HepG2 (cell line): ENCODE data around the gene RFC2. TPM values are rescaled to one million over a fixed set of nuclear protein-coding genes. Genes with fewer than 3 reads are reported as not detected.

Source experiments
- ATF7 ChIP-seq, 2 experiments: fragments of 450-650 bp in 1 of 2; sonication (generic) in 1 of 2; formaldehyde crosslinking in 1 of 2; IDR thresholded peaks; 2 replicates each; pipeline versions ENCODE4 v1.4.0 to v1.6.1; 2016 to 2020; ENCODE audit warnings: antibody characterized with exemption in 1 of 2, mild to moderate bottlenecking in 1 of 2, missing genetic modification reagents in 1 of 2
- BCL3 ChIP-seq: sonication (generic); formaldehyde crosslinking; IDR thresholded peaks from 2 replicates; pipeline ENCODE4 v1.5.1; 2020; ENCODE audit warnings: mild to moderate bottlenecking, missing genetic modification reagents, moderate library complexity
- CBX1 ChIP-seq: IDR thresholded peaks from one replicate; pipeline ENCODE4 v1.6.1; 2016; ENCODE audit warnings: antibody characterized with exemption, low read depth
- DNMT1 ChIP-seq: sonication (generic); formaldehyde crosslinking; IDR thresholded peaks from 2 replicates; pipeline ENCODE4 v1.5.1; 2020; ENCODE audit warnings: mild to moderate bottlenecking, missing genetic modification reagents
- ELF3 ChIP-seq: IDR thresholded peaks from 2 replicates; pipeline ENCODE4 v1.6.1; 2016; ENCODE audit warnings: missing genetic modification reagents, missing compliant biosample characterization
- GPBP1L1 ChIP-seq: sonication (generic); formaldehyde crosslinking; IDR thresholded peaks from 2 replicates; pipeline ENCODE4 v1.5.0; 2020; ENCODE audit warnings: mild to moderate bottlenecking, missing genetic modification reagents
- NR1H2 ChIP-seq: sonication (generic); formaldehyde crosslinking; IDR thresholded peaks from 2 replicates; pipeline ENCODE4 v1.8.1; 2022; ENCODE audit warnings: low read depth, missing genetic modification reagents, borderline replicate concordance
- PAXIP1 ChIP-seq: sonication (generic); formaldehyde crosslinking; conservative IDR thresholded peaks from 2 replicates; pipeline ENCODE4 v1.4.0; 2020; ENCODE audit warnings: mild to moderate bottlenecking, missing genetic modification reagents, moderate library complexity
- SYNCRIP ChIP-seq: fragments of 200-400 bp; formaldehyde crosslinking; IDR thresholded peaks from 2 replicates; pipeline ENCODE4 v1.6.1; 2018; ENCODE audit warnings: mild to moderate bottlenecking, low read depth, low read length; ENCODE audit not compliant: insufficient read depth
- TSC22D2 ChIP-seq: sonication (generic); formaldehyde crosslinking; IDR thresholded peaks from 2 replicates; pipeline ENCODE4 v1.5.1; 2020; ENCODE audit warnings: missing genetic modification reagents, mild to moderate bottlenecking, borderline replicate concordance
- UBTF ChIP-seq: sonication (generic); formaldehyde crosslinking; IDR thresholded peaks from 2 replicates; pipeline ENCODE4 v1.4.0; 2020; ENCODE audit warnings: mild to moderate bottlenecking, missing genetic modification reagents
- WIZ ChIP-seq: sonication (generic); formaldehyde crosslinking; IDR thresholded peaks from 2 replicates; pipeline ENCODE4 v1.5.1; 2020; ENCODE audit warnings: mild to moderate bottlenecking, missing genetic modification reagents
- ZNF317 ChIP-seq: sonication (generic); formaldehyde crosslinking; IDR thresholded peaks from 2 replicates; pipeline ENCODE4 v1.5.0; 2020; ENCODE audit warnings: mild to moderate bottlenecking, missing genetic modification reagents
- ZNF550 ChIP-seq: sonication (generic); formaldehyde crosslinking; IDR thresholded peaks from 2 replicates; pipeline ENCODE4 v1.4.0; 2020; ENCODE audit warnings: mild to moderate bottlenecking, missing genetic modification reagents, borderline replicate concordance
- ZNF660 ChIP-seq: sonication (generic); formaldehyde crosslinking; IDR thresholded peaks from 2 replicates; pipeline ENCODE4 v1.5.1; 2020; ENCODE audit warnings: mild to moderate bottlenecking, low read depth, missing genetic modification reagents, borderline replicate concordance
- ZNF691 ChIP-seq: sonication (generic); formaldehyde crosslinking; IDR thresholded peaks from 2 replicates; pipeline ENCODE4 v1.4.0; 2020; ENCODE audit warnings: missing genetic modification reagents, low read depth, mild to moderate bottlenecking, borderline replicate concordance
- ZNF782 ChIP-seq: sonication (generic); formaldehyde crosslinking; IDR thresholded peaks from 2 replicates; pipeline ENCODE4 v1.4.0; 2020; ENCODE audit warnings: missing genetic modification reagents, mild to moderate bottlenecking, borderline replicate concordance
- ZNF792 ChIP-seq: IDR thresholded peaks from 2 replicates; pipeline ENCODE4 v1.6.1; 2016
- polyA plus RNA-seq, 8 experiments: library from polyadenylated mRNA; depleted of rRNA in 3 of 8; stranded (reverse) in 7 of 8; unstranded in 1 of 8; fragments of >200 nt; fragmentation: Illumina TruSeq in 4 of 8; extraction: Trizol in 4 of 8; gene quantifications; 2 replicates each; pipeline versions ENCODE4 v1.2.1 to v1.2.3, GENCODE V29; 2011 to 2016; ENCODE audit warnings: low read depth in 4 of 8, missing spikeins in 1 of 8, mixed read lengths in 1 of 8; ENCODE audit not compliant: insufficient read depth in 1 of 8
- total RNA-seq, 5 experiments: library from RNA; depleted of rRNA; stranded (reverse); fragments of >200 nt; fragmentation: Illumina TruSeq; extraction: Trizol; gene quantifications; 2 replicates each; pipeline ENCODE4 v1.2.3, GENCODE V29; 2016; ENCODE audit warnings: low read depth in 1 of 5

Gene RFC2
- total and polyA plus RNA-seq, 2 of the 13 experiments (the other 11 are each of a cell fraction or from before 2014, with no cell fraction given): 14.6 to 43.5 TPM

GRCh38 chr7:74294191-74294998, 40.2 kb upstream of the RFC2 start (continued):
- TF ChIP-seq PAXIP1 (CRISPR knock-in tag): peak; percentile 93
- peak; percentile 50; the same call in 1 of the 2 replicates for TF ChIP-seq ZNF782 (CRISPR knock-in tag)
- TF ChIP-seq BCL3 (CRISPR knock-in tag): no peak
- TF ChIP-seq ATF7 (IDR thresholded peaks at IDR 0.05): no peak
- no peak for TF ChIP-seq ATF7 (CRISPR knock-in tag; IDR thresholded peaks at IDR 0.05)
- no peak for TF ChIP-seq ZNF317
- no peak for TF ChIP-seq NR1H2
- no peak for TF ChIP-seq ZNF660 (CRISPR knock-in tag)
- TF ChIP-seq CBX1: no peak
- peak; percentile 64 for TF ChIP-seq UBTF
- TF ChIP-seq DNMT1 (CRISPR knock-in tag): no peak
- no peak for TF ChIP-seq WIZ
- TF ChIP-seq ZNF792 (CRISPR knock-in tag): peak; percentile 50; the same call in 1 of the 2 replicates
- no peak for TF ChIP-seq ZNF550 (CRISPR knock-in tag)
- TF ChIP-seq GPBP1L1 (CRISPR knock-in tag): no peak
- TF ChIP-seq TSC22D2 (CRISPR knock-in tag): no peak
- TF ChIP-seq SYNCRIP: no peak
- peak; percentile 50 for TF ChIP-seq ELF3
- 0 out of 2 replicates have a peak, but pooled peaks have one; percentile 41 for TF ChIP-seq ZNF691 (CRISPR knock-in tag)
